NCI-H2196 treated with DMSO at 0.1 percent for 48 hours (cell line): ENCODE measurements around the gene ANKS4B.
A peak's percentile ranks its signal among the peaks of the same experiment; 100 is the strongest.
"Not testable (repeated sequence)": the region's sequence is repeated elsewhere in the genome, so short reads cannot be mapped to it uniquely, and the experiment has no call there.

Experiments used
- DNase-seq: peaks from one replicate; lab custom pipeline; 2025; ENCODE audit not compliant: unreplicated experiment; lab: John Stamatoyannopoulos, UW

The ANKS4B gene

DNA sequence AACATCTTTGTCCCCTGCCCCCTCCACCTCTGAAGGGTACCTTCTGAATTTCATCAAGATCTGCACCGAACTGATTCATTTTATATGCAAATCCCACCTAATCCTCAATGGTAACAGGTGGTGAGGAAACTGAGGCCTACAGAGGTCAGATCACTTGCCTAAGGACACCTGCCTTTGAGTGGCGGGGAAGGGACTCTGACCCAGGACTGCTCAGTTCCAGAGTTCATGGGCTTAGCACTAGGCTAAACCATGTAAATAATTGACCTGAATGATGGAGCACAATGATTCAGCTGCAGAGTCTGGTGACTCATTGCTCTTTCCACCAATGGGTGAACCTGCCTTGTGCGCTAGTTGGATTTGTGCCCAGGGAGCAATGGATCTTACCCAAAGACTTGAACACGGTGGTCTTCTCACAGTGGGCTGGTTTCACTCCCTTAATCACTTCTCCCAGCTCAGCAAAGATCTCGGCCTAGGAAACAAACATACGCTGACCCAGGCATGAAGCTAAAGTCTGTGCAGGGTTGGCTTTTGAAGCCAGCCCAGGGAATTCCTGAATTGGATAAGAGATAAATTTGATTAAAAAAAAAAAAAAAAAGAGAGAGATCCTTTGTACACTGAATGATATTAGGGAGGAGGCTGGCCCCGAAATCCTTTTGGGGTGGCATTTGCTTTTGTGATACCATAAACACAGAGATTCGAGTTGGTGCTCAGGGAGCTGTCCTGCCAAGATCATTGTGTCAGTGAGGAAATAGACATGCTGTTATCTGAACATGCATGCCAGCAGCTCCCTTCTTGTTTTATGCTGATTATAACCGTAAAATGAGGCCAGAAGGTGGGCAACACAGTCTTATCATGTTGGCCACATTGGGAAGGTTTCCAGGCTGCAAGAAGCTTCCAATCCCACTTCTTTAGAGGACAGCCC, 27.6 kb downstream of the ANKS4B start:
- peak; percentile 10 for DNase-seq

DNA sequence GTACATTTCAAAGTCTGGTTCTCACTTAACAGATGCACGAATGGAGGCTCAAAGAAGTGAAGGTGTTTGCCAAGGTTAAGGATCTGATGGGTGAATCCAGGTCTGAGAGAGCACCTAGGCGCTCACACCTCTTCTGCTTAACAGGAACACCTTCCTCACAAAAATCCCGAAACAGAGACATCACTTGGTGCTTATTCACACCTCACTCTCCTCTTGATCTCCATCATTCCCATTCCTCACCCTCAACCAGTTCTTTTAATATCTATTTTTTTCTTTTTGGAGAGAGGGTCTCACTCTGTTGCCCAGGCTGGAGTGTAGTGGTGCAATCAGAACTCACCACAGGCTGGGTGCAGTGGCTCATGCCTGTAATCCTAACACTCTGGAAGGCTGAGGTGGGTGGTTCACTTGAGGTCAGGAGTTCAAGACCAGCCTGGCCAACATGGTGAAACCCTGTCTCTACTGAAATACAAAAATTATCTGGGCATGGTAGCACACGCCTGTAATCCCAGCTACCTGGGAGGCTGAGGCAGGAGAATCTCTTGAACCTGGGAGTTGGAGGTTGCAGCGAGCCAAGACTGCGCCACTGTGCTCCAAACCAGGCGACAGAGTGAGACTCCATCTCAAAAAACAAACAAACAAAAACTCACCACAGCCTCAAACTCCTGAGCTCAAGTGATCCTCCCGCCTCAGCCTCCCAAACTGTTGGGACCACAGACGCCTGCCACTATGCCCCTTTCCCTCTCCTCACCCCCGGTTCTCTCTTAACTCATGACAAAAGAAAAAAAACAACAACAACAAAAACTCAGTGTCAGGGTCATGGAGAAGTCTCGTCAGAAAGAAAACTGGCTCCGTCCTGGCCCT, 29.5 kb downstream of the ANKS4B start:
- DNase-seq: no peak

DNA sequence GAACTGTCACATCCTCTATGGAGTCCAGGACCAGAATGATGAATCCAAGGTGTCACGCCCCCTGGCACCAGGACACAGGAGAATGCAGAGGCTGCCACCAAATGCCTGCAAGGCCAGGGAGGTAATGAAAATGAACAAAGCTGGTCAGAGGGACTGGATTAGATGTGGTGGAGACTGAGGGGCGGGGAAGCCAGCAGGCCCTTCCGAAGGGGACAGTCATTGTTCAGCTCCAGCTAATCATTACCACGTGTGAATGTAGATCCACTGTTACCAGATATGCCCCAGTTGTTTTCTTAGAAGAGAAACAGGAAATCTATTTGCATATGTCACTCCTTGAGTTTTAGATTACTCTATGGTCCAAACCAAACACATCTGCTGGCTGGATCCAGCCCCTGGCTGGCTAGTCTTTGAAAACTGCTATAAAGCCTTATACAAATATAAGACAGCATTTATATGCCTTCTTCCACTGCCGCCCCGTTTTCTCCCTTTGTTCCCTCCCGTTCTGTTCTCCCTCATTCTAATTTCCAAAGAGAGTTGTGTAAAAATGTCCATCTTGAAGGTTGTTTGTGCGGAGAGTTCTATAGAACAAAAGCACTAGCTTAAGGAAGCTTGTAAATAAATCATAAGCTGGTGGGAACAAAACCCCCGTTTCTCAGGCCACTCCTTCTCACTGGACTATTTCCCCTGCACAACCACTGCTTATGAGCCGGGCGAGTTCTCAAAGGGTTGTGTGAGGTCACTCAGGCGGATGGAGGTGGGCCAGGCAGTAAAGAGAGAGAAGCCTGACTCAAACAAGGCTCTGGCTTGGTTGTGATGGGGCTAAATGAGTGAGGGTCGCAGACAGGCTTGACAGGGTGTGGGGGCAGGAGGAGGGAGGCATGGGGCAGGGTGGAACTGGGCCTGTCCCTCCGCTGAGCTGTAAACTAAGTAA, 30.4 kb downstream of the ANKS4B start:
- DNase-seq: peak; percentile 14

DNA sequence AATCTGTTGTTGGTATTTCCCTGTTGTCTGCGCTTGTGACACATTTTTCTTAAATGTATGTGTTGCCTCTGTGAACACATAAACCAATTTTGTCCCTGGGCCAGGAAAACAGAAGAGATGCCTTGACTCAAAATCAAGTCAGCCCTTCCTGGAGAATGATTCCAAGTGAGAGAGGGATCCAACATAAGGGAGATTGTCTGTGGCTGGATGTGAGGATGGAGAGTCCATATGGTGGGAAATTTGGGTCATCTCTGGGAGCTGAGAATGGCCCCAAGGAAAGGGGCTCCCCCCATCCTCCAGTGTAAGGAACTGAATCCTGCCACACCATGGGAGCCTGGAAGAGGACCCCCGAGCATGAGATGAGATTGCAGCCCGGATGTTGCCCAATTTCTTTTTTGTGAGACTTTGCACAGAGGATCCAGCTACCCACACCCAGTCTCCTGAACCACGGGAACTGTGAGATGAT, 31.1 kb downstream of the ANKS4B start:
- no peak for DNase-seq

DNA sequence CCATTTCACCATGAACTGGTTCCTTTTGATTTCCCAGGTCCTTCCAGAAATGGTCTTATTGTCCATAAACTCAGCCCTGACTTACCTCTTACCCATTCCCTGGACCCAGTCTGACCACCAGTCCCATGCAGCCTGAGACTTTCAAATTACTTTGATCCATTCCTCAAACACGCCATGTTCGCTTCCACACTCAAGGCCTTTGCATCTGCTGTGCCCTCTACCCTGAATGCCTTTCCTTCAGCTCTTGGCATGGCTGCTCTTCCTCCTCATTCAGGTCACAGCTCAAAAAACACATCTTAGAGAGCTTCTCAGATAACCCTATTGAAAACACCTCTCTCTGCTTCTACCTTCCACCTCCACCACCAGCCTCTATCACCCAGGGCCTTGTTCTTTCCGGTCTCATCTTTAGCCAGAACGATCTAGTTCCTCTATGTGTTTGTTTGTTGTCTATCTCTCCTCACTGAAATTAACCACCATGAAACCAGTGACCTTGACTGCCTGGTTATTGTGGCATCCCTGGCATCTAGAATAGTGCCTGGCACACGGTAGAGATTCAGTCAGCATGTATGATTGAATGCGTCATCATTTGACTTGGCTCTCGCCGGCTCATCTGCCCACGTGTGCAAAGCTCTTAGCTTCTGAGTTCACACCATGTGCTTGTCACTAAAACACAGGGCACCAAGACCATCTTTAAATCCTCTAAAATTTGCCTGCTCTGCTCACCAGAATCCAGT, 31.8 kb downstream of the ANKS4B start:
- no peak for DNase-seq

DNA sequence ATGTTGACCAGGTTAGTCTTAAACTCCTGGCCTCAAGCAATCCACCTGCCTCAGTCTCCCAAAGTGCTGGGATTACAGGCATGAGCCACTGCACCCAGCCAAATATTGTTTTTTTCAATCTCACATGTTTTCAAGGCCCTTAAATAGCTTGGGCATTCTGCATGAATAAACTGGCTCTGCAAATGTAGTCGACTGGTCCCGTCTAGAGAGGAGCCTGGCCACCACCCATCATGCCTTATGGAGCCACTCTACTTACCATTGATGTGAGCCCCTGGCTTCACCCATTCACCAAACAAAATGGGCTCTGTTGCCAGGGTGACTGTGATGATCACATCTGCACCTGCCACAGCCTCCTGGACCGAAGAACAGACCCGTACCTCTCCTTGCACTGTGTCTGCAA, 33.8 kb downstream of the ANKS4B start:
- no peak for DNase-seq

DNA sequence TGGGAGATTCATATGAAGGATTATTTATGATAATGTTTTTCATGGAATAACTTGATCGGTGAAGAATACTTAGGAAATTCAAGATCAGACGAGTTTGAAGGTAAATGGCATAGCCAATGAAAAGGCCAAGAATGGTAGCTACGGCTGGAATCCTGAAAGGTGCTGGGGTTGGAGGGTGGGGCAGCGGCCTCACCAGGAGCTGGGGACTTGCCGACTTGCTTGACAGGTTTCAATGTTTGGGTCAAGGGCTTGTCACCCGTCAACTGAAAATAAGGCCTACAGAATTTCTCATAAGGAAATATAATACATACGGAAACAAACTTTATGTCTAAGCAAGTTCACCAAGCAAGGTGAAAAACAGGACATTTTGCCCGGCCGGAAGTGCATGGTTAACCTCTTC, 34.7 kb downstream of the ANKS4B start:
- DNase-seq: no peak

DNA sequence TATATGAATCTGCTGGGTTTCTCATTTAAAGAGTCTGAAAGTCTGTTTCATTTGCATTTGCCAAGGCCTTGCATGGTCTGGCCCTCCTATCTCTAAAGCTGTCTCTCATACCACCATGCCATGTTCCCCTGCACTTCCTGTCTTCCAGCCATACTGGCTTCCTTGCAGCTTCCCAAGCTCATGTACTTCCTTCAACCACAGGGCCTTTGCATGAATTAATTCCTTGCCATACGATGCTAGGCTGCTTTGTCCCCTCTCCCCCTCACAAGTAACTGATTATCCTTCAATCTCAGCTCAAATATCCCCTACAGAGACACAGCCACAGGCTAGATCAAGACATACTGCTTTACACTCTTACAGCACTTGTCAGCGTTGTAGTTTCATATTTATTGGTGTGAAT, 38.8 kb downstream of the ANKS4B start:
- no peak for DNase-seq

DNA sequence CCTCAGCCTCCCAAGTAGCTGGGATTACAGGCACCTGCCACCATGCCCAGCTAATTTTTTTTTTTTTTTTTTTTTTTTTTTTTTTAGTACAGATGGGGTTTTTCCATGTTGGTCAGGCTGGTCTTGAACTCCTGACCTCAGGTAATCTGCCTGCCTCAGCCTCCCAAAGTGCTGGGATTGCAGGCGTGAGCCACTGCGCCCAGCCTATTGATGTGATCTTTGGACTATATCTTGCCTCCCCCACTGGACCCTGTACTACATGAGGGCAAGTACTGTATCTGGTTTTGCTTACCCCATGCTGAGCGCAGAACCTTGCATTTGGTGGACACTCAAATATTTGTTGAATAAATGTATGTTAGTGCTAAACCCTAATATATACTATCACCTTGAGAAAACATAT, 39.3 kb downstream of the ANKS4B start:
- not testable (repeated sequence) for DNase-seq

DNA sequence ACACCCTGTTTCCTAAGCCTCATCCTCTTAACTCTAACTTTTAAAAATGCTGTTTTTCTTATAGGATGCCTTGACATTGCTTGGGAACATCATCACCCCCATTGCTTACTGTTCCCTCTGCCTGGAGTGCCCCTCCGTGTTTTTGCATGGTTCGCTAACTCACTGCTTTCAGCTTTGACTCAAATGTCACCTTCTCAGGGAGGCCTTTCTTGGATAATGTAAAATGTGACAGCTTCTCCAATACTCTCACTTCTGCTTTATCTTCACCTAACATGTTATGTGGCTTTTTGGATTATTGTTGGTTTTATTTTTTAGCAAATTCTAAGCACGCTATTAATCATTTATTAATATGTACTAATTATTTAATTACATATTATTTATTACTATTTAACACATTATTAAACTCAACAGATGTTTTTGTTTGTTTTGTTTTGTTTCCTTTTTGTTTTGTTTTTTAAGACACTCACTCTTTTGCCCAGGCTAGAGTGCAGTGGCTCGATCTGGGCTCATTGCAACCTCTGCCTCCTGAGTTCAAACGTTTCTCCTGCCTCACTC, 40.8 kb downstream of the ANKS4B start:
- DNase-seq: no peak

DNA sequence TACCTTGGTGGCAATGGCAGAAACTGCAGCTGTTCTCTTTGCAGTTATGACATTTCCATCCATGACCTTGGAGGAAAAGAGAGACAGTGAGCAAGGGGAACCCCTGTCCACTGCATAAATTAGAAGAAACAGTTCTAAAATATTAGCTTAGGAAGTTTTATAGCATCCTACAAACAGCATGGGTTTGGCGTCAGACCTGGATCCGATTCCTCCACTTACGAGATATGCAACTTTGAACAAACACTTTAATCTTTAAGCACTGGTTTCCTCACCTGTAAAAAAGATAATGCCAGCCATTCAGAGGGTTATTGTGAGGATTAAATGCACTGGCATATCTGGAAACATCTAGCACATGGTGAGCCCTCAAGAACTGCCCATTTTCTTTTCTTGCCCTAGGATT, 42.0 kb downstream of the ANKS4B start:
- DNase-seq: no peak

DNA sequence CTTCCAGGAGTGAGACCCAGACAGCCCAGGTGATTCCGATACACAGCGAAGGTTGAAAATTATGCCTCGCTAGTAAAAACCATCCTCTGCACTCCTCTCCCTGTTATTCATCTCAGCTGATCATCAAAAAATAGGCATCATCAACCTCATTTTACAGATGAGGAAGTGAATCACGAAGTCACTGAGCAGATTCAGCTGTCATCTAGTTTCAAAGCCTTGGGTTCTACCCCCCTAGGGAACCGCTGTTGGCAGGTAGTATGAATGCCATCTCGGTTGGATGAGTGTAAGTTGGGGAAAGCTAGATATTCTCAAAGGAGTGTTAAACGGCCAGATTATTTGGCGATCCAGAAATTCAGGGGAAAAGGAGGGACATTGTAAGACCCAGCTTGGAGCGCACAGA, 42.6 kb downstream of the ANKS4B start:
- DNase-seq: no peak

DNA sequence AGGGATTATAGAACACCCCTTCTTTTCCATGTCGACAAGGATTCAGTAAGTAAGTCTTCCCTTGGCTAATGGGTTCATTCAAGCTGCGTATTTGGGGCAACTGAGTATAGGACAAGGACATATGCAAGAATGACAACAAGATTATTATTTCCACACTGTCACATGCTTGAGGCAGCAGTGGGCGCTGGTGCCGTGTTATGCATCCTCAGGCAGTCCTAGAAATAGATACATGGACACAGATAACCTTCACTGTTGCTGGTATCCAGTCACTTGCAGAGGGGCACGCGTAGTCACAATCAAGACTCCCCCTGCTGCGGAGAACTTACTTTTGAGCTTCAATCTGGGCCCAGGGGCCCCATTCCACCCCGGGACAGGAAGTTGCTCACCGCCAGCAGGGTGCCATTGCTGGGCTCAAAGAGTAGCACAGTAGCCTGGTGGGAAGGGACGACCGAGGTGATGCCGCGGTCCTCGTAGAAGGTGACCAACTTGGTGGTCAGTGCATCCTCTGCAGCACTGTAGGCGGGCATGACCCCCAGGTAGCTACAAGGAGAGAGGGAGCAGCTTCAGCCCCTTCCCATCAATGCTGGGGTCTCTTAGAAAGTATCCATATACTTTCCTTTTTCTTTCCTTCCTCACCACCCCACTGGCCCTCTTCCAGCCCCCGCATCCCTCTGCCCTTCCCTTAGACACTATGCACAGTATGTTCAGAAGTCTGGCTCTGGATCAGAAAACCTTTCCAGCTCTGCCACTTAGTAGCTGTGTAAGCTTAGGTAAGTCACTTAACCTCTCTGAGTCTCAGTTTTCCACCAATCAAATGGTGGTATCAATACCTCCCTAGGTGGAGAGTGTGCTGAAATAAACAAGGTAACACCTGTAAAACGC, 43.8 kb downstream of the ANKS4B start:
- DNase-seq: no peak

DNA sequence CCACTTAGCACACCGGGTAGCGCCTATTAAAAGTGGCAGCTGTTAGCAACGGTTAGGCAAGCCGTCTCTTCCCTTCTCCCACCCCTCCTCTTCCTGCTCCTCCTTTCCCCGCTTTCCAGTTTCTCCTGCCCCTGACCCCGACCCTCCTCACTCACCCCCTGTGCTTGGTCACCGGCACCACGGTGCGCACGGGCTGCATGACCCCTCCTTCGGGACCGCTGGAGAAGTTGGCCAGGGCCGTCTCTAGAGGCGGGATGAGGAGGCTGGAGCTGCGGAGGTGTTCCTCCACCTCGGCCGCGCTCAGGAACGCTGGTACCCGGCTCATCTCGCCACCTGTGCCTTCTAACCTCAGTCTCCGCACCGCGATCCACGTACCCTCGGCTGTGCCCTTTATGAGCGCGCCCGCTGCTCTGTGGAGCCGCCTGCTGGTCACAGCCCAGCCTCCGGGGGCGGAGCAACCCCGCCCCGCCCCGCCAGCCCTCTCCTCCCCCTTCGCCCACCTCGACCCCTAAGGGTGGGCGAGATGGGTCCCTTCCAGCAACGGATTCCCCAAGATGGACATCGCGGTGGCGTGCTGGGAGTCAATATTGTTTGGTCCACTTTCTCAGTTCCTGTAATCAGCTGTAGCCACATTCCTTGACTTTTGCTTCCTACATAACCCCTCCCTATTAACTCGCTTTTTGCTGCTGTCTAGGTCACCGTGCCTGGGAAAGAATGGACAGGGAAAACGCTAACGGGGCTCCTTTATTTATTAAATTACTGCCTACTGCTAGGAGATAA, 44.6 kb downstream of the ANKS4B start, which contains the start of gene CRYM:
TSS of gene CRYM (minus strand) at position 364 of the 780 bp plus-strand sequence. CDS start at position 325, 39 bp downstream.
- DNase-seq: peak; percentile 33

DNA sequence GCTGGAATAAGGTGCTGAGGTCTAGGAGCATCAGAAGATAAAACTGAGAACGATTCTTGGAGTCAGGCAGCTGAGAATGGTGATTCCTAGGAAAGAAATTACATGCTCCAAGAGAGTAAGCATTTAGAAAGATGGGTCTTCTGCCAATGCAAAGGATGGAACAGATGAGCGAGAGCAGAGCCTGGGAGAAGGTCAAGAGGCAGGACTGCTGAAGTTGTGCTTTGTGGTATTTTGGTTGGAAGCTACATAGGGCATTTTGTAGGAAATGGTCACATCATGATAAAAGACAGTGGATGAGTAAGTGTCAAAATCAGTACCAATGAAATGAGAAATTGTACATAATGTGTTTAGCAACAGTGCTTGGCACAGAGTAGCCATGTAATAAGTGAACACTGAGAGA, 46.0 kb downstream of the ANKS4B start:
- DNase-seq: no peak

DNA sequence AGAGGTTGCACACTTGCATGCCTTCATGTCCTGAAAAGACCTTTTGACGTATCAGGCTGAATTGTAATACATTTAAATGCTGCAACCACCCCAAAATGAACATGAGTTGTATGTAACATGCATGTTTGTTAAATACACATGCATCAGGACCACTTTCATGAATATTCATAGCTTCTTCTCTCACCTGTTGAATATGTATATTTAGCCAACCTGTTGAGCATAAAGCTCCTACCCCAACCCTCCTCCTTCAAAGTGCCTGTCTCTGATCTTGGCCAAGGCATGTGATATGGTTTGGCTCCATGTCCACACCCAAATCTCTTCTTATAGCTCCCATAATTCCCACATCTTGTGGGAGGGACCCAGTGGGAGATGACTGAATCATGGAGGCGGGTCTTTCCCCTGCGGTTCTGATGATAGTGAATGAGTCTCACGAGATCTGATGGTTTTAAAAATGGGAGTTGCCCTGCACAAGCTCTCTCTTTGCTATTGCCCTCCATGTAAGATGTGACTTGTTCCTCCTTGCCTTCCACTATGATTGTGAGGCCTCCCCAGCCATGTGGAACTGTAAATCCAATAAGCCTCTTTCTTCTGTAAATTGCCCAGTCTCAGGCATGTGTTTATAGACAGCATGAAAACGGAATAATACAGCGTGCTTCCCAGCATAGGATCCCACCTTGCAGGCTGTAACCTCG, 48.3 kb downstream of the ANKS4B start:
- DNase-seq: no peak

DNA sequence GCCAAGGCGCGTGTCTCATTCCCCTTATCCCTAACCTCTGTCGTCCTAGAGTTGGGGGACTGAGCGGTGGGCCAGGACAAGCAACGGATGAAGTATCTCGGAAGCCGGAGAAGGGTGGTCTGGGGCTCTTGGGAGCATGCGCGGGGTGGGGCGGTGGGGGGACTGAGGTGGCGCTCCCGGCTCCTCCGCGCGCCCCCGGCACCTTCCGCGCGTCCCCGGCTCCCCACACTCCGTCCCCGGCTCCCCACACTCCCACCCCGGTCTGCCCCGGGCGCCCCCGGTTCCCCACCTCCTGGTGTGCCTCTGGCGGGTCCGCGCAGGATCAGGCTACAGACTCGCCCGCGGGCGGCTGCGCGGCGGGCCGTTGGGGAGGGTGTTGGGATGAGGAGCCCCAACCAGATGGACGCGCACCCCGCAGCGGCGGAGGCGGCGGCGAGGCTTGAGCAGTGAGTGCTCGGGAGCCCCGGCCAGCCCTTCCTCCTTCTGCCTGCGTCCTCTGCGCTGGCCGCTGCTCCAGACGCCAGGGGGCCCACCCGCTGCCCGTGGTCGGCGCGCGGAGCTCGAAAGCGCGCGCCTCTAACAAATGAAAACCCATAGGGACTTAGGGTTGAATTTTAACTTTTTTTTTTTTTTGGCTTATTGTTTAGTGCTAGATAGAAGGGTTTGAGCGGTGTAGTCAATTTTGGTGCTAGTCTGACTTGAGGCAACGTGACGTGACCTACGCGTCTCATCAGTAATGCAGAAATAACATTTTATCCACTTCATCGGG, 50.2 kb downstream of the ANKS4B start:
- no peak for DNase-seq
